GM19452 (cell line): ENCODE data around the gene MYOG.

ENCODE experiments used
- ATAC-seq: cut with Tn5 transposase; IDR thresholded peaks from one replicate; pipeline ENCODE4 v1.9.1; 2021; ENCODE audit not compliant: unreplicated experiment

The MYOG gene

GRCh38 chr1:203117611-203118575, 32.1 kb upstream of the MYOG start:
- no peak for ATAC-seq

GRCh38 chr1:203116091-203116820, 30.4 kb upstream of the MYOG start:
- no peak for ATAC-seq

- no peak for ATAC-seq
Observed at GRCh38 chr1:203114202-203114601, 28.4 kb upstream of the MYOG start.

GRCh38 chr1:203113308-203113707, 27.5 kb upstream of the MYOG start:
- no peak for ATAC-seq

- no peak for ATAC-seq
Observed at GRCh38 chr1:203112475-203112874, 26.7 kb upstream of the MYOG start.

- ATAC-seq: no peak
Observed at GRCh38 chr1:203104789-203105390, 19.1 kb upstream of the MYOG start.

GRCh38 chr1:203103829-203104495, 18.1 kb upstream of the MYOG start:
- ATAC-seq: no peak

GRCh38 chr1:203103216-203103615, 17.4 kb upstream of the MYOG start:
- no peak for ATAC-seq

GRCh38 chr1:203101813-203102634, 16.2 kb upstream of the MYOG start:
- ATAC-seq: no peak

GRCh38 chr1:203100516-203100869, 14.7 kb upstream of the MYOG start:
- no peak for ATAC-seq

- ATAC-seq: no peak
Observed at GRCh38 chr1:203099805-203100515, 14.1 kb upstream of the MYOG start.

- no peak for ATAC-seq
Observed at GRCh38 chr1:203098914-203099520, 13.2 kb upstream of the MYOG start.

- ATAC-seq: no peak
Observed at GRCh38 chr1:203098445-203098844, 12.6 kb upstream of the MYOG start.

- ATAC-seq: no peak
Observed at GRCh38 chr1:203097001-203097400, 11.2 kb upstream of the MYOG start.

- ATAC-seq: no peak
Observed at GRCh38 chr1:203096566-203096965, 10.8 kb upstream of the MYOG start.

- no peak for ATAC-seq
Observed at GRCh38 chr1:203095061-203095690, 9.4 kb upstream of the MYOG start.

- ATAC-seq: no peak
Observed at GRCh38 chr1:203093754-203094410, 8.1 kb upstream of the MYOG start.

- ATAC-seq: no peak
Observed at GRCh38 chr1:203091761-203092330, 6.0 kb upstream of the MYOG start.
